ENCODE data around the gene ATP6V1A. TPM values are rescaled to one million over a fixed set of nuclear protein-coding genes. Genes with fewer than 3 reads are reported as not detected.

ATP6V1A gene
- total RNA-seq (2022; extraction: Qiagen RNA extraction), result 16.1 to 23.7 TPM (median 17.9 TPM) in 5 replicates

DNA sequence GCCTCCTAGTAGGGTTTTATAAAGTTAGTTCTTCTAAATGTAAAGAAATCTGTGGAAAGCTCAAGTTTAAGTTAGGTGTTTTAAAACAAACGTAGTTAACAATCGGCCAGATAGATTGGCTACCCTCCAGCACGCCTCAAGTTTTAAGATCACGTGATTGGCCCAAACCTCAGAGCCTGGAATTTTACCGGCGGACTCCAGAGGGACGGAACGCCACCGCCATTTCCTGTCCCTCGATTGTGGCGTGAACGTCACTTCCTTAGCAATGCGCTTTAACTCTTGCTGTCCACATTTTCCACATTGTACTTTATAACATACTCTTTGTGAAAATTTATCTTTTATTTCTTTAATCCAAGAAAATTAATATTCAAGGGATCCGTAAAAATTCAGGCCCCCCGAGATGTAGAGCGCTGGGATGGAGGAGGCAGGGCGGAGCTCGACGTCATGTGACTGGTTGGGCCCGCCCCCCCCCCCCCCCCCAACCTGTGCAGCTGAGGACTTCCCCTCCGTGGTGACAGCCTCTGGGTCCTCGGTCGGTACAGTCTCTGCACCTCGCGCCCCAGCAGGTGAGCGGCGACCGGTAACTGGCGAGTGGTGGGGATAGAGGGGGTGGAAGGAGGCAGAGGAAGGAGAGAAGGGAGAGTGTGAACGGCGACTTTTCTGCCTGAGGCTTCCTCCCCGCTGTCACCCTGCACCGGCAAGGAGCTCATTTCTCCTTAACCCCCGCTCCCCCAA is at the start of gene ATP6V1A:
TSS of gene ATP6V1A (plus strand) at position 488 of the 735 bp plus-strand sequence. CDS start 31,719 bp downstream, outside the sequence.

DNA sequence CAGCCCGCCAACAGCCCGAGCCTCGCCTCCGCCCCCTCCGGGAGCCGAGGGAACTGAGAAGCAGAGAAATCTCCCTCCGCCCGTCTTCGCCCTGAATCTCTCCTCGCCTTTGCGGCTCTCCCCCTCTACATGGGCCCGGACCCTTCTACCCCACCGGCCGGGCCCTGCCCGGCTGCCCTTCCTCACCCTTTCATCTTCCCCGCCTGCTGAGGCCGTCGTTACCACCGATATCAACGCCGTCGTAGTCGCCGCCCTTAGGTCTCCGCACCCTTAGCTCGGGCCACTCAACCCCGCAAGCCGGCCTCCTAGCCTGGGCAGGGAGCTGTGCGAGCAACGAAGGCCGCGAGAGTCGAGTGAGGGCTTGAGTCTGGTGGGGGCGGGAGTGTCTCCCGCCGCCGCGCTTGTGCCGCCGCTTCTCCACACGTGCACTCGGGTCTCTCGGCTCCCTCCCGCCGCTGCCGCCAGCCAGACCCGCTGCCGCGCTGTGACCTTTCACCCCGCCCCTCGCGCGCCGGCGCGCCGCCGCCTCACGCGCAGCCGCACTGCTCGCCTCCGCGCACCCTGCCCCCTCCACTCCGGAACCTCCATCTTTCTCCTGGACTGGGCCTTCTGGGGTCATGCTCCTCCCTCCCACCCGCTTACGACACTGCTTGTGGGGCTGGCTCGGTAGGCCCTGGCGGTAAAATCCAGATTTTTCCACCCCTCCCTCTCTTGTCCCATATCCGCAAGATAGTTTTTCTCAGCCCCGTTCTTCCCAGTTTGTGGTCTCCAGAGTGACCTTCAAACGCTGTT is 883 bp upstream of the ATP6V1A start, which contains the start of gene NAA50:
TSS of gene NAA50 (minus strand) at position 494 of the 792 bp plus-strand sequence. CDS start at position 194, 300 bp downstream.

DNA sequence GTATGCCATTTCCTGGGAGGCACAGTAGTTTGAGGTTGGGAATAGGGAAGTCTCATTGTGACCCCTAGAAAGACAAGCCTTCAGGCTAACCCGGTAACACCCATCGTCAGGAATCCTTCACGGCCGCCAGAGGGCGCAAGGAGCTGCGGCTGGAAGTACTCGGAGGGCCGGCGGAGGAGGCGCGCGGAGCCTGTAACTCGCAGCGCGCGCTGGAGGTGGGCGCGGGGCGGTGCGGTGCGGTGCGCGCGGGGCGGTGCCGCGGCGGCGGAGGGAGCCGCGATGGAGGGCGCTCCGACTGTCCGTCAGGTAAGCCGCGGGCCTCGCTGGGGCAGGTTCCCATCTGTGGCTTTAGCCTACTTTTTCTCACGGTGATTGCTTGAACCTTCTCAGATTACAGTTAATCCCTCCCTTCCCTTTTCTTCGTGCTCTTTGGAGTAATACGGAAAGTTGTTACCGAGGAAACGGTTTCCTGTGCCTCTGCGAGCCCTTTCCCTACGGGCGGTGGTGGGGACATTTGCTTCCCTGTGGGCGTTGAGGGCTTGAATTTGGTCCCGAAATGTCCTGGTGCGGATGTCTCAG is 91.9 kb downstream of the ATP6V1A start, which contains the start of gene GRAMD1C:
TSS of gene GRAMD1C (plus strand) at position 158 of the 579 bp plus-strand sequence. CDS start at position 280, 122 bp downstream.

Other genes with a start within 250 kb of the ATP6V1A start
- gene SPICE1, start 231.9 kb upstream of the ATP6V1A start, total RNA-seq (2022; extraction: Qiagen RNA extraction), result 5.6 to 8.7 TPM (median 7.7 TPM) in 5 replicates
- gene SIDT1, start 214.5 kb upstream of the ATP6V1A start, total RNA-seq (2022; extraction: Qiagen RNA extraction), result 0.46 to 0.60 TPM (median 0.54 TPM) in 5 replicates
- 2.4 to 3.2 TPM (median 2.6 TPM) in 5 replicates for gene USF3, start 50.4 kb upstream of the ATP6V1A start, total RNA-seq (2022; extraction: Qiagen RNA extraction)
- gene NAA50, start 786 bp upstream of the ATP6V1A start, total RNA-seq (2022; extraction: Qiagen RNA extraction), result 132 to 194 TPM (median 149 TPM) in 5 replicates
- gene GRAMD1C, start 91.8 kb downstream of the ATP6V1A start, total RNA-seq (2022; extraction: Qiagen RNA extraction), result 0.30 to 1.1 TPM (median 0.63 TPM) in 5 replicates
- gene ZDHHC23, start 201.0 kb downstream of the ATP6V1A start, total RNA-seq (2022; extraction: Qiagen RNA extraction), result 2.7 to 3.8 TPM (median 3.3 TPM) in 5 replicates

Data from A549 treated with Hydrocortisone at 1 μM for 4 hours (cell line).